ENCODE measurements around the gene C1orf105.

C1orf105 gene

GRCh38 chr1:172507741-172508140, 87.3 kb downstream of the C1orf105 start:
- H3K9me3 ChIP-seq (ENCODE audit: severe bottlenecking), result no peaks in the 10 kb centered on the region
- no peak overlapping the region for H3K27ac ChIP-seq (ENCODE audit: poor library complexity, severe bottlenecking)
- no peak for ATAC-seq (ENCODE audit: low read depth)
- no peak for TF ChIP-seq CTCF (IDR thresholded peaks at IDR 0.05; ENCODE audit: poor library complexity, severe bottlenecking)
- no peak for DNase-seq (ENCODE audit: low spot score)
- H3K36me3 ChIP-seq (ENCODE audit: low read depth), result no peaks in the 10 kb centered on the region
- H3K4me3 ChIP-seq (ENCODE audit: severe bottlenecking), result no peak overlapping the region
- no peaks in the 10 kb centered on the region for H3K27me3 ChIP-seq (ENCODE audit: insufficient read depth, poor library complexity, severe bottlenecking)
- H3K4me1 ChIP-seq (ENCODE audit: insufficient read depth, poor library complexity, severe bottlenecking), result no peaks in the 10 kb centered on the region

GRCh38 chr1:172510479-172510878, 90.0 kb downstream of the C1orf105 start:
- DNase-seq (ENCODE audit: low spot score), result no peak
- Histone ChIP-seq H3K27ac (ENCODE audit: poor library complexity, severe bottlenecking) (no peak overlapping the region), H3K9me3 (ENCODE audit: severe bottlenecking) (no peaks in the 10 kb centered on the region), H3K4me1 (ENCODE audit: insufficient read depth, poor library complexity, severe bottlenecking) (no peaks in the 10 kb centered on the region), H3K4me3 (ENCODE audit: severe bottlenecking) (no peak overlapping the region), H3K27me3 (ENCODE audit: insufficient read depth, poor library complexity, severe bottlenecking) (no peaks in the 10 kb centered on the region), H3K36me3 (ENCODE audit: low read depth) (no peaks in the 10 kb centered on the region)
- ATAC-seq (ENCODE audit: low read depth), result no peak
- TF ChIP-seq CTCF (IDR thresholded peaks at IDR 0.05; ENCODE audit: poor library complexity, severe bottlenecking), result no peak

- Histone ChIP-seq H3K36me3 (ENCODE audit: low read depth) (no peaks in the 10 kb centered on the region), H3K27me3 (ENCODE audit: insufficient read depth, poor library complexity, severe bottlenecking) (no peaks in the 10 kb centered on the region), H3K4me1 (ENCODE audit: insufficient read depth, poor library complexity, severe bottlenecking) (no peaks in the 10 kb centered on the region), H3K27ac (ENCODE audit: poor library complexity, severe bottlenecking) (no peak overlapping the region), H3K9me3 (ENCODE audit: severe bottlenecking) (no peaks in the 10 kb centered on the region), H3K4me3 (ENCODE audit: severe bottlenecking) (no peak overlapping the region)
- DNase-seq (ENCODE audit: low spot score), result no peak
- no peak for ATAC-seq (ENCODE audit: low read depth)
- TF ChIP-seq CTCF (IDR thresholded peaks at IDR 0.05; ENCODE audit: poor library complexity, severe bottlenecking), result no peak
Measured at GRCh38 chr1:172512591-172512990, 92.1 kb downstream of the C1orf105 start.

GRCh38 chr1:172513479-172513878, 93.0 kb downstream of the C1orf105 start:
- no peak for ATAC-seq (ENCODE audit: low read depth)
- TF ChIP-seq CTCF (IDR thresholded peaks at IDR 0.05; ENCODE audit: poor library complexity, severe bottlenecking), result no peak
- no peaks in the 10 kb centered on the region for H3K27me3 ChIP-seq (ENCODE audit: insufficient read depth, poor library complexity, severe bottlenecking)
- H3K36me3 ChIP-seq (ENCODE audit: low read depth), result no peaks in the 10 kb centered on the region
- no peaks in the 10 kb centered on the region for H3K9me3 ChIP-seq (ENCODE audit: severe bottlenecking)
- no peak for DNase-seq (ENCODE audit: low spot score)
- H3K27ac ChIP-seq (ENCODE audit: poor library complexity, severe bottlenecking), result no peak overlapping the region
- no peaks in the 10 kb centered on the region for H3K4me1 ChIP-seq (ENCODE audit: insufficient read depth, poor library complexity, severe bottlenecking)
- no peak overlapping the region for H3K4me3 ChIP-seq (ENCODE audit: severe bottlenecking)

GRCh38 chr1:172514108-172514507, 93.6 kb downstream of the C1orf105 start:
- Histone ChIP-seq H3K4me3 (ENCODE audit: severe bottlenecking) (no peak overlapping the region), H3K36me3 (ENCODE audit: low read depth) (no peaks in the 10 kb centered on the region), H3K27ac (ENCODE audit: poor library complexity, severe bottlenecking) (no peak overlapping the region), H3K4me1 (ENCODE audit: insufficient read depth, poor library complexity, severe bottlenecking) (no peaks in the 10 kb centered on the region), H3K9me3 (ENCODE audit: severe bottlenecking) (no peaks in the 10 kb centered on the region), H3K27me3 (ENCODE audit: insufficient read depth, poor library complexity, severe bottlenecking) (no peaks in the 10 kb centered on the region)
- no peak for TF ChIP-seq CTCF (IDR thresholded peaks at IDR 0.05; ENCODE audit: poor library complexity, severe bottlenecking)
- DNase-seq (ENCODE audit: low spot score) (no peak), ATAC-seq (ENCODE audit: low read depth) (no peak)
